ENCODE results near the gene RAPGEF5.

RAPGEF5 gene

DNA sequence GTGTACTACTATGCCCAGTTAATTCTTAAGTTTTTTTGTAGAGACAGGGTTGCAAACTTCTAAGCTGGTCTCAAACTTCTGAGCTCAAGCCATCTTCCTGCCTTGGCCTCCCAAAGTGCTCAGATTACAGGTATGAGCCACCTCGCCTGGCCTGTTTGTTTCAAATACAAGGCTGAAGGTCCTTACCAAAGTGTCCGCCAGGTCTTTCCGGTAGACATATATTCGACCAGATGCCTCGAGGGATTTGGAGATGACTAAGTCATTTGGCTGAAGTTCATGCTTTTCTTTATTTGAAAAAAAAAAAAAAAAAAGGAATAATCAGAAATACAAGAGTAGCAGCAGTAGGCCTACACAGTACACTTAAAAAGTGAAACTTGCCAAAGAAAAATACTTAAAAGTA lies 206.7 kb downstream of the RAPGEF5 start:
- DNase-seq (ENCODE audit: low spot score), result no peak

DNA sequence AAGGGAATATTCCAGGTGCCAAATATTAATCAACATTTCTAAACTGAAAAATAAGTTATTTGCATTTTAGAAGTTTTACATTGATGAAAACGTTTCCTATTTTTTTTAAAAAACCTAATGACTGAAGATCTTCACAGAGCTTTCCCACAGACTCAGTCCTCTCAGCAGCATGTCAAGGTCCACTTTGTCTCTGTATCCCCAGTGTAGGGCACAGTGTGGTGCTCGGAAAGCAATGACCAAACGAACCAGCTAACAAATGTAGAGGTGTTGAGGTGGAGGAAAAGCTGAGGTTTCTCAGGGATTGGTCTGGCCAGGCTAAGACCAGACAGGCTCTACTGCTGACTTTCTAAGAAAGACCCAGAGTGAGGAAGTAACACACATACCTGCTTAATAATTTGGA lies 209.1 kb downstream of the RAPGEF5 start:
- DNase-seq (ENCODE audit: low spot score), result no peak

DNA sequence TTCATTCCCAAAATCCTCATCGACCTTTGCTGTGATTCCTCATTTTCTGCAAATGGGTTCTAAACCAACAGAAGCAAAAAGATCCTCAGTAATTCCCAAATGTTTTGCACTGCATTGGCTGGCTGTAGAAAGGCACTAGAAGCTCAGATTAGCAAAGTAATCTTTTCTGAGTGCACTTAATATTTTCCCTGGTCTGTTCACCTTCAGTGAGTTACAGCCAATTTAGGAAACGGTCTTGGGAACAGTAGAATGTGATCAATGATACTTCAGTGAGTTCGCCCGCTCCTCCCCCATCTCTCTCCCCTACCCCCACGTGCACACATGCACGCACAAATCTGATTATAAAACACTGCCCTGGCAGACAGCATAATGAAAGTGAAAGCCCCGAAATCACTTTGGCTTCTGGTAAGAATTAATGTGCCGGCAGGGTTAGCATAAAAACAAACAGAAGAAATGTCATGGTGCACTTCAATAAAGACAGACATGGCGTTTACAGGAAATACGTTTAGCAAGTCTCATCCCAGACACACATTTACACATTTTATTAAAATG lies 209.9 kb downstream of the RAPGEF5 start:
- peak; percentile 70 for DNase-seq (ENCODE audit: low spot score)

DNA sequence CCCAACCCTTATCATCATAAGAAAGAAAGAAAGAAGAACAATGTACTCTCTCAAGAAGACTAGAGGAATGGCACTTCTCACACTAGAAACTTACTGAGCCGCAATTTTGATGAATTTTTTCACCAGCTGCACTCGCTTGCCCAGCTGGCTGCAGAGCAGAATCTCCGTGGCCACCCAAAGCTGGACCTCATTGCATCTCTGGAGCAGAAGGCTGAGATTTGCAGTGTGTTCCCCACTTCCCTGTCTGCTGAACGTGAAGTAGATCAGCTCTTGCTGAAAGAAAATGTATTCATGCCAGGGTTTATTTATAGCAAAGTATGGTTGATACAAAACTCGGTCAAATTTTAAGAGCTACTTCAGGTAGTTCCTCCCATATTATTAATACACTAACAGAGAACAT lies 212.0 kb downstream of the RAPGEF5 start:
- DNase-seq (ENCODE audit: low spot score), result no peak

DNA sequence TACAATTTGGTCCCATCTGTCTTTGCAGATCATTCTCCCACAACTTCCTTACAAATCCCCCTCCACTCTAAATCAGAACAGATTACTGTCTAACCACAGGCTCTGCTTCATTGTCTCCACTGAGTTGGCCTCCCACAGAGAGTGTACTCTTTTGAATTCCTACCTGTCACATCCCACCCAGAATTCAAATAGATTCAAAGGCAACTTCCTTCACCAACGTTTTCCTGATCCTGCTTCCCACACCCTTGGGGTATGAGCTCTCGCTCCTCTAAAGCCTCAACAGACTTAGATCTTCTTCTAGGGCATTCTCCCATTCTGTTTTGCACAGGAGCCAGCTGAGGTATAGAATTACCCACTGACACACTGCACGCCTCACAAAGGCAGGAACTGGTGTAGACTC lies 213.5 kb downstream of the RAPGEF5 start:
- DNase-seq (ENCODE audit: low spot score), result no peak

DNA sequence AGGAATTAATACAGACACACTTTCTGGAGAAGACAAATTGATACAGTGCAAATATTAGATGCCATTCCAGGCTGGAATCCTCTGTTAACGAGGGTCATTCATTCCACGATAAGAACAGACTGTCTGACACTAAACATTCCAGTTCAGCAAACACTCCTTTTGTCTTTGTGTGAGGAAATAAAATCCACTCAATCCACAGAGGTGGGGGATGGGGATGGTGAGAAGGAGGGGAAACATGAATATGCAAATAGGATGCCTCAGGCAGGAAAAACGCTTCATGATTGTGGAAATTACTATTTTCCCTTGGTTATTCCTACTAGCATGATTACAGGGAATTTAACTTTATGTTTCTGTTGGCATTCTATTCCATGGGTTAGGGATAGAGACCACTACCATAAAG lies 214.4 kb downstream of the RAPGEF5 start:
- no peak for DNase-seq (ENCODE audit: low spot score)

DNA sequence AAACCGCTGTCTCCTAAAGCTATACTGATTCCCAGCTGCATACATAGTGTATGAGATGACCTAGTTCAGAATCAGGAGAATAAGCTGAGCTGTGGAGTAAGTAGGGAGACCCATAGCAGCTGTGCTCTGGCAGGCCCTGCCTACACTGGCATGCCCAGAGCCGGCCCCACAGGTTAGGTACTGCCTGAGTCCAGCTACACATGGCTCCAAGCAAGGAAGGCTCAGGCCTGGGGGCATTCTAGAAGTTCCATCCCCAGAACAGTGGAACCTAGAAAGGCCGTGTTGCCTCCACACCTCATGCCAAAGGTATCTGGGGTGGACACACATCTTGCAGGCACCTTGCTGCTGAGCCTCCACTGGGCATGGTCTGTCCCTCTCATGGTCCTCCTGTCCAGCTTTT lies 215.6 kb downstream of the RAPGEF5 start:
- no peak for DNase-seq (ENCODE audit: low spot score)

DNA sequence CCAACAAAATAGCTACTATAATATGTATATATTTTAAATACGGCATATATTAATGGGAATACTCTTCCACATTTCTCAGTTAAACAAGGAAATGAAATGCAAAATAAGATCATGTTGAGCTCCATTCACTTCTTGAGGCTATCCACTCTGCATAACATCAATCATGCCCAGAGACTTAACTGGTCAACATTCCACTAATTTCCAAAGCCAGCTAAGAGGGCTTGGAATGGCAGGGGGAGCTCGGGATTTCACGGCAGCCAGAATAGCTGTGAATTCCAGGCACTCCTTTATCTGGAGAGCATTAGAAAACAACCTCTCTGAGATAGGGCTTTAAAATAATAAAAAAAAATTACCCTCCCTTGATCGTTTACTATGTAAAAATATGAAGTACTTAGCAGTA lies 216.4 kb downstream of the RAPGEF5 start:
- DNase-seq (ENCODE audit: low spot score), result no peak

DNA sequence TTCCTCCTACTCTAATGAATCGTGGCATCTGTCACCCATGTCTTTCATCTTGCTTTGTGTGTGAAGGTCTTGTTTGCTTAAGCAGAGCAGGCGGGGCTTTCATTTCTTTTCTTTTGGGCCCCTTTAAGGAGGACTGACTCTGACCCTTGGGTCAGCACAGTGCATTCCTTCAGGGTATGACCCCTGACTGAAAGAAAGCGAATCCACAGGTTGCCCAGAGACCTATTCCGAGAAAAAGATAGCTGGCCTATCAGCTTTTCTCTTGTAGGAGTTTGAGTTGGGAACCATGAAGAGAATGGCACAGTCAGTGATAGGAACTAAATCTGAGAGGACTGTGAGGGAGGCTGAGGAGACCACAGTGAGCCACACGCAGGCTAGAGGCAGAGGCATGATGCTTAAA lies 218.1 kb downstream of the RAPGEF5 start:
- no peak for DNase-seq (ENCODE audit: low spot score)

DNA sequence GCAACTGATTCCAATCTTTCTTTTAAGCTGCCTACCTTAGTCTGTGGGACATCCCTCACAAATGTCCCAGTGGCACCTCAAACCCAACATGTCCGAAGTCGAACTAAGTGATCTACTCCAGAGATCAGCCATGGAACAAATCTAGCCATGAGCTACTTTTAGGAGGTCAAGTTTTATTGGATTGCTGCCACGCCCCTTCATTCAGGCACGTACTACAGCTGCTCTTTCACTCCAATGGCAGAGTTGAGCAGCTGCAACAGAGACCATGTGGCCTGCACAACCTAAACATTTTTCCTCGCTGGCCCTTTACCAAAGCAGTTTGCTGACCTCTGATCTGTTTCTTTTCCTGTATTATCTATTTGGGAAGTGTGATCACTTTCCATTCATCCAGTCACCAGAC lies 218.8 kb downstream of the RAPGEF5 start:
- DNase-seq (ENCODE audit: low spot score), result no peak

DNA sequence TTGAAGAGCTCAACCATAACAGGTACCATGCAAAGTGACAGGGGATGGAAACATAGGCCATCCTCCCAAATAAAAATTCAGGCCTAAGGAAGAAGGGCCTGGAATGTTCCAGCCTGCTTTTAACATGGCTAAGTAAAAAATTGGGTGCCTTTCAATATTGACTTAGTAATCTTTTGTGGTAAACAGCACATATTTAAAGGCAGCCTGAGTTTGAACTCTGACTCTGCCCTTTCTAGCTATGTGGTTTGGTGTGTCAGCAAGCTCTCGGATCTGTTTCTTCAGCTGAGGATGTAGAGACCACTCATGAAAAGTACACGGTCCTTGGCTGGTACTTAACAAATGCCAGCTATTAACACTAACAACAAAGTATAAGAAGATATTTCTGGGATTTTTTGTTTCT lies 219.5 kb downstream of the RAPGEF5 start:
- no peak for DNase-seq (ENCODE audit: low spot score)

DNA sequence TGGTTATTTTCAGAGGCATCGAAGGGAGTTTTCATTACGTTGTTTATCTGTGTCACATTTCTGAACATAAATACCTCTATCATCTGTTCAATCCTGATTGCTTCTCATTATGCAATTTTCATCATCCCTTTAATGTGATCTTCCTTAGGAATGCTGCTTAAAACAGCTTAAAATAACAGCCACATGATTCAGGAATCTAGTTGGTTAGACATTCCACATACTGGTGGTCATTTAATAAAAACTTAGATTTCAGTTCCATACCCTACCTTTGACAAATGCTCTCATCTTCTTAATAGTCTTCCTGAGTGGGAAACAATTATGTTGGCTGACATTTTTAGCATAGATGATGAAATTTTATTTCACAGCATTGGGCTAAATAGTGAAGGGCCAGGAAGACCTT lies 219.9 kb downstream of the RAPGEF5 start:
- DNase-seq (ENCODE audit: low spot score), result no peak

DNA sequence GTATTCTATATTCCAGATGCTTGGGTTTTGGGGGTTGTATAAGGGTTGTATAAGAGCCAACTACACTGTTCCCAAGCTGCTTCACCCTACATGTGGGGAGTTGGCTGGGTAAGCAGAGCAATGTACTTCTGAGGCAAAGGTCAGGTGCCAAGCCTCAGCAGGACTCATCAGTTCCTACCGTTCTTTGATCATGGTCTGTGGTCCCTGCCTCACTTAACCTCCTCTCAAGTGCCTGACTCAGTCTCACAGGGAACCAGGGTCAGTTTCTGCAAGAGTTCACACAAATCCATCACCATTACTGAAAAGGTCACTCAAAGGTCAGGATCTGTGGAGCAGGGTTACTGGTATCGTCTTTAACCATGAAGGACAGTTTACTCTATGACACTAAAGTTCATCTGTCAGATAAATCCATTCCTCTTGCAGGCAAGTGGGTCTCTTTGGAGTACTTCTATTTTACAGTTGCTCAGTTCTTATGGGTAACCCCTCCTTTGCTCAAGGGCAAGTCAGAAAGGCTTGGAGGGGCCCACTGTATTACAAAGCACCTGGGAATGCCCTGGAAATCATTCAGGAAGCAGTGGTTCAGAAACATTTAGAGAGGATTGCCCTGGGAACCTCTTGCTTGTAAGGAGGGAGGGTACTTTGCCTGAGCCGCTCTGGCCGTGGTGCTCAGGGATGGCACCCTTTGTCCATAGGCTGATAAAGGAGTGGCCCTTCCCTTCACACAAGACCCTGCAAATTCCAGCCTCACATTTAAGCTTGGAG lies 227.0 kb downstream of the RAPGEF5 start:
- DNase-seq (ENCODE audit: low spot score), result no peak

DNA sequence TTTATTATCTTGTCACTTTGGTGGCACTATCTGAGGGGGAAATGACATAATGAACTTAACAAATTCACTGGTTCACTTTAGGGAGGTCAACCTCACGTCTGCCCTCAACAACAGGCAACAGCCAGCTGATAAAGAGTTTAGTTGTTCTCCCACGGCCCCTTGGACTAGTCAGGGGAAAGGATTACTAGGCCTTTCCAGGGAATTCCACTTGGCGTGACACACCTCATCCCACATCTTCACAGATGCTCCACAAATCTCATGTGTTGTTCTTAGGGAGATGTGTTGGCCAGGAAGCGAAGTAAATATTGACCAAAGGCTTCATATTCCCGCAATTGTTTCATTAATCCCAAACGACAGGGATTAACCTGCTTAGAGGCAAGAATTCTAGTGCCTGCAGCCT lies 227.8 kb downstream of the RAPGEF5 start:
- no peak for DNase-seq (ENCODE audit: low spot score)

DNA sequence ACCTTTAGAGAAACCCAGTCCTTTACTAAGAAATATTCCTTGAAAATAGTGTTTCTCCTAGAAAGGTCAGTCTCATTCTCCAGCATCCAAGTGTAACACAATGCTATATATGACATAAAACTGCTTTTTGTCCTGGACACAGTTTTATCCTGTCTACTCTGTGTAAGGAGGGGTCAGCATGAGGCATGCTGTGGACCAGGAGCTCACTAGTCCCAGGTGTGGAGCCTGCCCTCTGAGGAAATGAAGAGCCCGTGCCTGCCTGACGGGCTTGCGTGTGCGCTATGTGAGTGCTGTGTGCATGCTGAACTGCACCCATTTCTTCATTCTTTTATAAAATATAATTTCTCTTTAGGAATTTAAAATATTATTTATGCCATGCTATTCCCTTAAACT lies 228.4 kb downstream of the RAPGEF5 start:
- DNase-seq (ENCODE audit: low spot score), result no peak

DNA sequence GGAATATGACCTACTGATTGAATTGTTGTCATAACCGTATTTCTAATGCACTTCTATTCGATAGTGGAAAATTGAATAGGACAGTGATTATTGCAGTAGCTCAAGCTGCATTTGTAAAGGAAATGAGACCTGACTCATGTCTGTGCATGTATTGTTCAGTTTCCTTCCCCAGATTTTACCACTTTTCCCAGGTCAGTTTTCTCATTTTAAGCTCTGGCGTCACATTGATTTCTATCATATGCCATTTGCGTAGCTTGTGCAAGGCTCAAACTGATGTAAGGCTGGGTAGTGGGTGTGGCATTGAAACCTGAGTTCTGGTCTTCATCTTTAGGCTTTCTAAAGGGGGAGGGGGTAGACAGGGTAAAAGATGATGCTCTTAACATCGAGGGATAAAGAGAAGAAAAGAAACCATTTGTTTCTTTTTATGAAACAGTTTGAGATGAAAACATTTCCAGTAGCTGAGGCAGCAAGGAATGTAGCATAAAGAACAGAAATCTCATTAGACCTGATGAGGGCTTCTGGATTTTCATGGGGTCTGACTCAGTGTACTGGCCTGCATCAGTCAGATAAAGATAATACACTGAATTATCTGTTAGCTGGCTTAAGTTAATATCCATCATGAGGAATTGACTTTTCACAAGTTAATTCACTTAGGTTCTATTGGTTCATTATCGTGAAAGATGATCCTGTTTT lies 229.0 kb downstream of the RAPGEF5 start:
- DNase-seq (ENCODE audit: low spot score), result no peak

DNA sequence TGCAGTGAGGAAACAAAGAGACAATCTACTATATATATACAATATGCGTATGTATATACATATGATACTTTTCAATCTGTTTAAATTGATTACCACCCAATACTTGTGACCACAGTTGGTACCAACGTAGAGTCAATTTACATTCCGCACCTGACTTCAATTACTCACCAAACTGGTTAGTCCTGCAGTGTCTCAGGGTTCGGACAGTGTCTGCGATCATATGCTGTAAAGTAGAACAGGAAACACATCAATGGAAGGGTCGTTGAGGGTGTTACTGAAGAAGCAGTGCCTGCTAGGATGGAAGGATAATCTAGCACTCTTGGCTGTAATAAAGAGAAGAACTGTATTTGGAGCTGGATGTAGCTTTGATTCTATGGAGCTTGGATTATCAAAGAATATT lies 231.5 kb downstream of the RAPGEF5 start:
- DNase-seq (ENCODE audit: low spot score), result no peak

DNA sequence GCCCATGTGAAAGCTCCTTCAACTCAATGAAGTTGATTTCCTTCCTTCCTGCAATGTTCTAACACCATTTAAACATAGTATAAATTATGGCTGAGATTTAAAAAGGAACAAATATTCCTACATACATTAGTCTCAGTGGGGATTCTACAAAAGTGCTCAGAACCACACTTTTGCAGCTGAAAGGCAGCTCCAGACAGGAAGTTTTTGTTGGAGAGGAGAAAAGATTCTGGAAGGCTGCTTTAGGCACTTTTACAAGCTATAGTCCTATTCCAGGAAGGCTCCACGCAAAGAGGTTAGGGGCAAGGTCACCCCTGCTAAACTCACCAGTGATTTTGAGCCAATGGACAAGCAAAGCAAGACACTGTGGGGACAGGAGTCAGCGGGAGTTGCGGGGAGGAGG lies 232.0 kb downstream of the RAPGEF5 start:
- no peak for DNase-seq (ENCODE audit: low spot score)

DNA sequence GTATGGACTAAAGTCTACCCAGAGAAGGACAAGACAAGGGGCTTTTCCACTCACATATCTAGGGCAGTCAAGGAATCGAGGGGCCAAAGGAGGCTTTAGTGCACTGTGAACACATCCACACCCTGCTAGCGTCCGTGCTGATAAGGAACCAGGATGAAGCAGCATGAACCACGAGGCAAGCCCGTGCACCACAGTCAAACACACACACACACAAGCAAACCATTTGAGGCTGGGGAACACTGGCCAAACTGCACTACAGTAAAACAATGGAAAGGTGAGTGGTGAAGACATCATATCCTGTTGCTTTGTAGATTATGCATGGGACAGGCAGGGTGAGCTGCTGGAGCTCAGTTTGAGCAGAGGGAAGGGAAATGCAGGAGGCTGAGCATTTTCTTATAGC lies 233.8 kb downstream of the RAPGEF5 start:
- DNase-seq (ENCODE audit: low spot score), result no peak

DNA sequence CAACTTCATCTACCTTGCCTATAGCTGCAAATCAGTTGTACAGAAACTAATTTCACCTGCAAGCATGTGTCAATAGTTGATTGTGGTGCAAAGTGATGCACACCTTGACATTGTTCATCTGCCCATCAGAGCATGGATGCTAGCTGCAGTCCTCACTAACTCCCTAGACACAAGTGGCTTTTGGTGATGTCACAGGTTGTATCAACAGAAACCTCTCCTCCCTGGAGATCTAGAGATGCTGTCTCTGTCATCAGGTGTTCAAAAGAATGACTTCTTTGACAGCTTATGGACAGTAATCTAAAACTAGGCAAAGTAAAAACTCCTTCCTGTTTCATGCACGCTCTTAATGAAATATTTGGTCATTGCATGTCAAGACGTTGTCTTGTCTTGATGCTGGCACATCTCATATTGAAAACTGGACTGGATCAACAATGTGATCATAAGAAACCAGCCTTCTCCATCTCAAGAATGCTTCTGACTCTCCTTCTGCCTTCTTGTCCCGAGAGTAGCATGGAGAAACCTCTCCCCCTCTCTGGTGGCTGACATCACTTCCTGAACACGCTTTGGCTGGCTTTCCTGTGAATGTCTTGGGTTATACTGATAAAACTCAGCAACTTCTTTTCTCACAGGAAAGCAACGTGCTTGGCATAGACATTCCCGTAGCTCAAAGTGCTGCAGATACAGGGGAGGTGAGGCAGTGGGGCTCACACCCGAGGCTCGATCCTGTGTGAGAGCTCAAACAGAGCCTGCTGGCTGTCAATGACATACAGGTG lies 235.1 kb downstream of the RAPGEF5 start:
- no peak for DNase-seq (ENCODE audit: low spot score)

DNA sequence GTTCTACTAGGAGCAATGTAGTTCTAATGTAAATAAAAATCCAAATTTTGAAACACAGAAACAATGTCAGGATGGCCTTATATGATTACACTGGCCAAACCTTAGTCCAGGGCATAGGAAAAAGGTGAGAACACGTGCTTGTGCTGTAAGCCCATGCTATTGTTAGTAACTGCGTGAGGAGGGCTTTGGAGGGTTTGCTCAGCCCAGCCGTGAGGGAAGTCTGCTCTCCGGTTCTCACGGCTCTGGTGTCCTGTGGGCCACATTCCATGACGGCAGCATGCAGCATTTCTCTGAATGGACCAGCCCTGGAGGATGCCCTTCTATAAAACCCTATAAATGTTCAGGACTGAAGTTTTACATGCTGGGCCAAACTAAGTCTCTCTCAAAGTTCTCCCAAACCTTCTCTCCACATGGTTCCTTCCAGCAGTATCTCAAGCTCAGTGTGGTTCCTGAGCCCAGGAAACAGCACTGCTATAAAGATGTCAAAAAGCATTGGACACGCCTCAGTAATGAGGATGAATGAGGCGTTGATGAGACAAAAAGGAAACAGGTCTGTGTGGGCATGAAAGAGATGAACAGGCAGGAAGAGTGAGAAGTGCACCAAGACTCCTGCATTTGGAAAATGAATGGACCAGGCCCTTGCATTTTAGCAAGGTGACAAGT lies 236.4 kb downstream of the RAPGEF5 start:
- no peak for DNase-seq (ENCODE audit: low spot score)

DNA sequence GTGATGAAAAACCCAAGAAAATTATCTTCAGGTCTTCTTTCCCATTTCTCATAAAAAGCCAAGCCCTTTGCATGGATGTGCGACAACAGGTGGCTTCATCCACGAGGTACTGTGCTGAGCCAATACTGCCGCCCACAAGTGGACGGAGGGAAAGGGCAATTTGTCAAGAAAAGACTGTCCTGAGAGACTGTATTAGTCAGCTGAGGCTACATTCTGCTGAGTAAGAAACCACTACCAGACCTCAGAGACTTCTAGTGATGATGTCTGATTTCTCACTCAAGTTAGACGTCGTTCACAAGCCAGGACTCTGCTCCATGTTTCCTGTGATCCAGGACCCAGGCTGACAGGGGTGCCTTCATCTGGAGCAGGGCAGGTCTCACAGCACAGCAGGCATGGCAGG lies 239.7 kb downstream of the RAPGEF5 start:
- no peak for DNase-seq (ENCODE audit: low spot score)
